Trophoblast cell (in vitro differentiated cells and primary cell): ENCODE data around the gene RIMS1.

Source experiments
- DNase-seq, 2 donors: peaks; one replicate each; pipeline ENCODE4 v3.0.0-alpha.2; 2016
- H2AFZ ChIP-seq: 2 replicates; pipeline ENCODE4 v1.6.1; 2013; ENCODE audit warnings: low read length, moderate library complexity, mild to moderate bottlenecking; ENCODE audit not compliant: insufficient read depth, poor library complexity
- H2AK5ac ChIP-seq: 2 replicates; pipeline ENCODE4 v1.6.1; 2013; ENCODE audit warnings: mild to moderate bottlenecking, low read length
- H2BK120ac ChIP-seq: 2 replicates; pipeline ENCODE4 v1.6.1; 2013; ENCODE audit warnings: low read length, mild to moderate bottlenecking, moderate library complexity; ENCODE audit not compliant: insufficient read depth, poor library complexity
- H2BK12ac ChIP-seq: 2 replicates; pipeline ENCODE4 v1.6.1; 2013; ENCODE audit warnings: mild to moderate bottlenecking, low read length, moderate library complexity
- H2BK5ac ChIP-seq: 2 replicates; pipeline ENCODE4 v1.6.1; 2013; ENCODE audit warnings: low read length, low read depth, moderate library complexity, mild to moderate bottlenecking; ENCODE audit not compliant: poor library complexity
- H3K14ac ChIP-seq: 2 replicates; pipeline ENCODE4 v1.6.1; 2013; ENCODE audit warnings: mild to moderate bottlenecking, low read length
- H3K18ac ChIP-seq: 2 replicates; pipeline ENCODE4 v1.6.1; 2013; ENCODE audit warnings: mild to moderate bottlenecking, low read length
- H3K23ac ChIP-seq: 2 replicates; pipeline ENCODE4 v1.6.1; 2013; ENCODE audit warnings: low read length
- H3K27ac ChIP-seq: 2 replicates; pipeline ENCODE4 v1.5.1; 2013; ENCODE audit warnings: low read depth, mild to moderate bottlenecking, inconsistent platforms, low read length, moderate library complexity
- H3K27me3 ChIP-seq: 2 replicates; pipeline ENCODE4 v1.6.1; 2013; ENCODE audit warnings: inconsistent platforms, mild to moderate bottlenecking, low read length, moderate library complexity; ENCODE audit not compliant: insufficient read depth
- H3K36me3 ChIP-seq, 2 experiments: 1 replicate in 1 of 2; 2 replicates in 1 of 2; pipeline ENCODE4 v1.6.1; 2013; ENCODE audit warnings: low read length in 2 of 2, mild to moderate bottlenecking in 2 of 2, moderate library complexity in 1 of 2; ENCODE audit not compliant: insufficient read depth in 2 of 2, control insufficient read depth in 1 of 2
- H3K4ac ChIP-seq: 2 replicates; pipeline ENCODE4 v1.6.1; 2013; ENCODE audit warnings: low read depth, mild to moderate bottlenecking, low read length, moderate library complexity
- H3K4me1 ChIP-seq, 2 experiments: 1 replicate in 1 of 2; 2 replicates in 1 of 2; pipeline ENCODE4 v1.6.1; 2013; ENCODE audit warnings: low read length in 2 of 2, mild to moderate bottlenecking in 2 of 2, moderate library complexity in 1 of 2; ENCODE audit not compliant: insufficient read depth in 2 of 2, control insufficient read depth in 1 of 2
- H3K4me2 ChIP-seq: 2 replicates; pipeline ENCODE4 v1.6.1; 2013; ENCODE audit warnings: inconsistent platforms, mild to moderate bottlenecking, low read length, moderate library complexity
- H3K4me3 ChIP-seq: 2 replicates; pipeline ENCODE4 v1.5.1; 2013; ENCODE audit warnings: mild to moderate bottlenecking, low read depth, low read length, inconsistent platforms
- H3K79me1 ChIP-seq: one replicate; pipeline ENCODE4 v1.6.1; 2013; ENCODE audit warnings: low read length
- H3K79me2 ChIP-seq: 2 replicates; pipeline ENCODE4 v1.6.1; 2013; ENCODE audit warnings: low read length, mild to moderate bottlenecking; ENCODE audit not compliant: control insufficient read depth, insufficient read depth, poor library complexity
- H3K9ac ChIP-seq: 2 replicates; pipeline ENCODE4 v1.6.1; 2013; ENCODE audit warnings: mild to moderate bottlenecking, low read length
- H3K9me3 ChIP-seq: 2 replicates; pipeline ENCODE4 v1.6.1; 2013; ENCODE audit warnings: low read depth, mild to moderate bottlenecking, control low read depth, inconsistent platforms, low read length; ENCODE audit not compliant: insufficient read depth
- H4K12ac ChIP-seq: 2 replicates; pipeline ENCODE4 v1.6.1; 2013; ENCODE audit warnings: low read depth, mild to moderate bottlenecking, low read length, moderate library complexity
- H4K8ac ChIP-seq: 2 replicates; pipeline ENCODE4 v1.6.1; 2013; ENCODE audit warnings: low read depth, mild to moderate bottlenecking, low read length, moderate library complexity
- H4K91ac ChIP-seq: one replicate; pipeline ENCODE4 v1.6.1; 2013; ENCODE audit warnings: low read depth, mild to moderate bottlenecking, low read length, moderate library complexity
- WGBS: extraction: QIAGEN DNeasy Blood & Tissue Kit; methylation state at CpG from one replicate; pipeline ENCODE4 v1.1.7; 2013; ENCODE audit warnings: missing lambda C conversion rate; ENCODE audit not compliant: insufficient read length, insufficient coverage; ENCODE audit errors: extremely low coverage; 5-methylcytosine and 5-hydroxymethylcytosine counted together

RIMS1 gene

GRCh38 chr6:72203983-72204382, 317.6 kb downstream of the RIMS1 start:
- H2BK12ac ChIP-seq = no peak overlapping the region
- no peak overlapping the region for H3K23ac ChIP-seq
- H3K79me2 ChIP-seq = no peaks in the 10 kb centered on the region
- WGBS = no CpG with 5 or more reads among the region's 2 CpGs
- no peaks in the 10 kb centered on the region for H3K79me1 ChIP-seq
- H4K8ac ChIP-seq = no peak overlapping the region
- no peak overlapping the region for H2BK5ac ChIP-seq
- H3K9me3 ChIP-seq = no peaks in the 10 kb centered on the region
- DNase-seq = no peak
- H2AK5ac ChIP-seq = no peak overlapping the region
- no peak overlapping the region for H2AFZ ChIP-seq
- no peak overlapping the region for H3K4me3 ChIP-seq
- no peak overlapping the region for H3K4me2 ChIP-seq
- no peak overlapping the region for H3K18ac ChIP-seq
- H4K12ac ChIP-seq = no peak overlapping the region
- no peak overlapping the region for H3K14ac ChIP-seq
- H4K91ac ChIP-seq = no peak overlapping the region
- H3K36me3 ChIP-seq = no peaks in the 10 kb centered on the region
- H3K4ac ChIP-seq = no peak overlapping the region
- H3K27ac ChIP-seq = no peak overlapping the region
- no peaks in the 10 kb centered on the region for H3K27me3 ChIP-seq
- H3K4me1 ChIP-seq = no peaks in the 10 kb centered on the region
- no peak overlapping the region for H2BK120ac ChIP-seq
- no peak overlapping the region for H3K9ac ChIP-seq

DNA sequence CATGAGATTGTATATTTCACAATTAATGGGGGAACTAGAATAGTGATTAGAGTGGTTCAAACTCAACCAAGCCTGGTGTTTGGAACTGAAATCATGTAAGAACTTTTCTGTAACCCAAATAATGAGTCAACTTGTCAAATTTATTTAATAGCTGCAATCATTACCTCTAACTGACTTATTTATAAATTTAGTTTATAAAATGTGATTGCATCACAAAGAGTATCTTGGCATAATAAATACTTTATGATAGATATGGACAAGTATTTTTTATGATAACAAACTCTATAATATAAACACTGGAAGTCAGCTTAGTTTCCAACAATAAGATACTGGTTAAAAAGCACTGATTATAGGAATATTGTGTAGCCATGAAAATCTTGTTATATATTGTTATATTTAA, 319.1 kb downstream of the RIMS1 start:
- Histone ChIP-seq H4K8ac (no peak overlapping the region), H3K36me3 (no peaks in the 10 kb centered on the region), H3K23ac (no peak overlapping the region), H3K79me2 (no peaks in the 10 kb centered on the region), H3K4ac (no peak overlapping the region), H2BK5ac (no peak overlapping the region), H3K27me3 (no peaks in the 10 kb centered on the region), H4K91ac (no peak overlapping the region), H2AFZ (no peak overlapping the region), H2BK12ac (no peak overlapping the region), H2AK5ac (no peak overlapping the region), H3K4me2 (no peak overlapping the region), H3K27ac (no peak overlapping the region), H3K9ac (no peak overlapping the region), H2BK120ac (no peak overlapping the region), H3K14ac (no peak overlapping the region), H3K9me3 (no peaks in the 10 kb centered on the region), H3K18ac (no peak overlapping the region), H3K79me1 (no peaks in the 10 kb centered on the region), H4K12ac (no peak overlapping the region), H3K4me3 (no peak overlapping the region), H3K4me1 (no peaks in the 10 kb centered on the region)
- no peak for DNase-seq

DNA sequence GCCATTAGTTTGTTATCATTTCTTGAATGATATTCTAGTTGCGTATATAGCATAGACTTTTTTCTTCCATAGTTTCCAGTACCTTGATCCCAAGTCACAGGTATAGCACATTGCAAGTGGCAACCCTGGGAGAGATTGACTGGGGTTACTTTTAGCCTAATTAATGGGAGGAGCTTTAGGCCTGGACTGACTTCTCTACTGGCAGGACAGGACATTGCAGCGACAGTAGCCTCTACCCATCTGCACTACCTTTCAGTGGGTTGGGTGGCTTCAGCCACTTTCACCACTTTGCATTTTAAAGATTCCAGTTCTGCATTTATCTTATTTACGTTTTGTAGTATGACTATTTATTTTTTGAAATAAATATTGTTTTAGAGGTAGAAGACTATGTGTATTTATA, 320.3 kb downstream of the RIMS1 start:
- no peak overlapping the region for H3K9ac ChIP-seq
- no peak overlapping the region for H3K4me3 ChIP-seq
- DNase-seq = no peak
- no peak overlapping the region for H4K8ac ChIP-seq
- no peak overlapping the region for H3K4me2 ChIP-seq
- no peaks in the 10 kb centered on the region for H3K79me2 ChIP-seq
- H3K18ac ChIP-seq = no peak overlapping the region
- H2AFZ ChIP-seq = no peak overlapping the region
- no peak overlapping the region for H2BK12ac ChIP-seq
- no peak overlapping the region for H3K4ac ChIP-seq
- H2BK120ac ChIP-seq = no peak overlapping the region
- no peak overlapping the region for H3K23ac ChIP-seq
- no peak overlapping the region for H4K12ac ChIP-seq
- H4K91ac ChIP-seq = no peak overlapping the region
- no CpG with 5 or more reads among the region's 3 CpGs for WGBS
- no peaks in the 10 kb centered on the region for H3K4me1 ChIP-seq
- H3K27ac ChIP-seq = no peak overlapping the region
- no peak overlapping the region for H3K14ac ChIP-seq
- H2AK5ac ChIP-seq = no peak overlapping the region
- no peaks in the 10 kb centered on the region for H3K36me3 ChIP-seq
- H2BK5ac ChIP-seq = no peak overlapping the region
- H3K79me1 ChIP-seq = no peaks in the 10 kb centered on the region
- H3K9me3 ChIP-seq = no peaks in the 10 kb centered on the region
- no peaks in the 10 kb centered on the region for H3K27me3 ChIP-seq

DNA sequence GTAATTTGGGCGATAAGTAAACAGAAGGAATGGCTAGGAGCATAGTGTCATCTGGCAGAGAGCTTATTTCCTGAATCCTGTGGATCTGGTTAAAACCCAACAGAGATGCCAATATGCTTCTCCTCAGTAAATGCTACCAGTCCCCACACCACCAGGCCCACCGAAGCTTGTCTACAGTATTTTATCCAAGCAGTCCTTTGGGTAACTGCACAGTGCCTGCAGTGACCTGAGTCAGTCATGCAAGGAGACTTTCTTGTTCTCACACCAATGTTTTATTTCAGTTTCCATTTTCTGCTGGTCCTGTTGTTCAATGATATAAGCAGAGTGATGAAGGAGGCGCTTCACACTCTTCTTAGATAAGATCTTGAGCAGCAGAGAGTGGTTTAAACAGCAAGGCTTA, 326.3 kb downstream of the RIMS1 start:
- H4K12ac ChIP-seq = no peak overlapping the region
- WGBS = no CpG with 5 or more reads among the region's 3 CpGs
- H3K36me3 ChIP-seq = no peaks in the 10 kb centered on the region

More for the DNA sequence above, 326.3 kb downstream of the RIMS1 start:
- Histone ChIP-seq H4K8ac (no peak overlapping the region), H3K79me1 (no peaks in the 10 kb centered on the region), H3K18ac (no peak overlapping the region), H2BK12ac (no peak overlapping the region), H2AK5ac (no peak overlapping the region), H3K79me2 (no peaks in the 10 kb centered on the region), H3K4ac (no peak overlapping the region), H2BK120ac (no peak overlapping the region), H3K27ac (no peak overlapping the region), H2AFZ (no peak overlapping the region), H3K9me3 (no peaks in the 10 kb centered on the region), H3K4me1 (peaks cover 0 to 3% of the 10 kb centered on the region in 2 experiments), H3K14ac (no peak overlapping the region), H3K4me3 (no peak overlapping the region), H3K23ac (no peak overlapping the region), H2BK5ac (no peak overlapping the region), H3K9ac (no peak overlapping the region), H3K4me2 (no peak overlapping the region), H3K27me3 (no peaks in the 10 kb centered on the region), H4K91ac (no peak overlapping the region)
- DNase-seq = no peak
